Gastrocnemius medialis (tissue), 4 donors: ENCODE measurements around the gene RAET1E. TPM values are rescaled to one million over a fixed set of nuclear protein-coding genes. Genes with fewer than 3 reads are reported as not detected.

Experiments
- ATAC-seq, 2 donors: fragments of 150-250 bp; one replicate each; pipeline ENCODE4 v1.9.1; 2016
- DNase-seq, 2 donors: peaks; one replicate each; pipeline ENCODE4 v3.0.0-alpha.2; 2019
- H3K27ac ChIP-seq, 4 donors: fragments of 200-600 bp; sonication (generic); 1 replicate in 1 of 4; 2 replicates in 3 of 4; pipeline ENCODE4 v1.5.1; 2016 to 2018; ENCODE audit warnings: mild to moderate bottlenecking in 2 of 4, moderate library complexity in 1 of 4
- H3K27me3 ChIP-seq, 3 donors: fragments of 200-600 bp; sonication (generic) in 2 of 3; 1 replicate in 1 of 3; 2 replicates in 2 of 3; pipeline versions ENCODE4 v1.5.1 to v1.6.0; 2016 to 2019; ENCODE audit warnings: mild to moderate bottlenecking in 1 of 3, moderate library complexity in 1 of 3
- H3K36me3 ChIP-seq, 2 donors: fragments of 200-600 bp; sonication (generic) in 1 of 2; one replicate each; pipeline ENCODE4 v1.5.1; 2017 to 2018
- H3K4me1 ChIP-seq, 2 donors: fragments of 200-600 bp; sonication (generic) in 1 of 2; one replicate each; pipeline ENCODE4 v1.5.1; 2016 to 2017; ENCODE audit warnings: mild to moderate bottlenecking in 2 of 2
- H3K4me3 ChIP-seq, 4 donors: fragments of 200-600 bp; sonication (generic) in 3 of 4; 1 replicate in 1 of 4; 2 replicates in 3 of 4; pipeline ENCODE4 v1.5.1; 2016 to 2019; ENCODE audit warnings: mild to moderate bottlenecking in 2 of 4
- H3K9me3 ChIP-seq, 3 donors: fragments of 200-600 bp; sonication (generic) in 2 of 3; 1 replicate in 1 of 3; 2 replicates in 2 of 3; pipeline ENCODE4 v1.5.1; 2016 to 2019
- CTCF ChIP-seq, 5 experiments: fragments of 450-650 bp in 3 of 5; fragments of 200-600 bp in 2 of 5; sonication (generic) in 2 of 5; IDR thresholded peaks in 4 of 5; conservative IDR thresholded peaks in 1 of 5; 1 replicate in 4 of 5; 2 replicates in 1 of 5; pipeline ENCODE4 v1.5.1; 2016 to 2019; ENCODE audit warnings: antibody characterized with exemption in 5 of 5, mild to moderate bottlenecking in 3 of 5, moderate library complexity in 3 of 5
- POLR2A ChIP-seq, 2 donors: fragments of 450-650 bp; IDR thresholded peaks; one replicate each; pipeline ENCODE4 v1.6.1; 2017; ENCODE audit warnings: antibody characterized with exemption in 2 of 2, mild to moderate bottlenecking in 2 of 2, moderate library complexity in 2 of 2
- in situ Hi-C, 4 donors: fragments of 200-750 bp; cut with MboI; loops; one replicate each; pipeline versions ENCODE4 v1.15.0 to v1.8.0; 2017; ENCODE audit warnings: low sequenced_read_pairs in 4 of 4
- intact Hi-C: fragments of 100-400 bp; cut with DNase I; formaldehyde crosslinking; loops from one replicate; pipeline ENCODE4 v1.15.1; 2023; ENCODE audit warnings: low total_unique reads
- total RNA-seq, 4 donors: library from RNA; depleted of rRNA; stranded (reverse); fragments of >200 nt; gene quantifications; one replicate each; pipeline versions ENCODE4 v1.1.0 to v1.2.3, GENCODE V29; 2016

RAET1E gene
- total RNA-seq, 4 donors from 2014 or later, result 3.9 TPM; not detected in 3

DNA sequence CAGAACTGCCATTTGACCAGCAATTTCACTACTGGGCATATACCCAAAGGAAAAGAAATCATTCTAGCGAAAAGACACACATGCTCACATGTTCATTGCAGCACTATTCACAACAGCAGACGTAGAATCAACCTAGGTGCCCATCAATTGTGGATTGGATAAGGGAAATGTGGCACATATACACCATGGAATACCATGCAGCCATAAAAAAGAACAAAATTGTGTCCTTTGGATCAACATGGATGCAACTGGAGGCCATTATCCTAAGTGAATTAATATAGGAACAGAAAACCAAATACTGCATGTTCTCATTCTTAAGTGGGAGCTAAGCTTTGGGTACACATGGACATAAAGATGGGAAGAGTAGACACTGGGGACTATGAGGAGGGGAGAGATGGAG is 16.1 kb downstream of the RAET1E start:
- Histone ChIP-seq H3K27me3 (no peaks in the 10 kb centered on the region), H3K9me3 (no peaks in the 10 kb centered on the region), H3K27ac (no peak overlapping the region), H3K36me3 (no peaks in the 10 kb centered on the region), H3K4me1 (no peaks in the 10 kb centered on the region), H3K4me3 (no peak overlapping the region)
- ATAC-seq (no peak), DNase-seq (no peak)
- intact Hi-C loops (no loop called here), in situ Hi-C loops (no loop called here)
- TF ChIP-seq POLR2A (IDR thresholded peaks at IDR 0.05) (no peak), CTCF (IDR thresholded peaks at IDR 0.05 in 4 of 5, conservative IDR thresholded peaks at IDR 0.05 in 1 of 5) (no peak)

- Histone ChIP-seq H3K4me3 (no peak overlapping the region), H3K36me3 (no peaks in the 10 kb centered on the region), H3K27ac (no peak overlapping the region), H3K9me3 (no peaks in the 10 kb centered on the region), H3K27me3 (no peaks in the 10 kb centered on the region), H3K4me1 (no peaks in the 10 kb centered on the region)
- no peak for ATAC-seq
- intact Hi-C loops (no loop called here), in situ Hi-C loops (no loop called here)
- no peak for DNase-seq
- no peak for TF ChIP-seq POLR2A (IDR thresholded peaks at IDR 0.05)
These were observed 16.7 kb downstream of the RAET1E start for GRCh38 chr6:149881066-149881766.

DNA sequence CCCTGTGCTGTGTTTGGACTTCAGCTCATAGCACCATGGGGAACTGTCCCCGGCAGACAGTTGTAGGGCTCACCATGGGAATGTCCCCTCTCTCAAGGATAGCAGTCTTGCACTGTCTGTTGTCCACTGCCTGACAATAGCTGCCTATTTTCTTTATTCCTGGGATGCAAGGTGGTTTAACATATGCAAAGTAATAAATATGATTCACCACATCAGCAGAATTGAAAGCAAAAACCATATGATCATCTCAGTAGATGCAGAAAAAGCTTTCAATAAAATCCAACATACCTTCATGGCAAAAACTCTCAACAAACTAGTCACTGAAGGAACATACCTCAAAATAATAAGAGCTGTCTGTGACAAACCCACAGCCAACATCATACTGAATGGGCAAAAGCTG is 20.3 kb downstream of the RAET1E start:
- in situ Hi-C loops, result no loop called here
- H3K9me3 ChIP-seq, result no peaks in the 10 kb centered on the region
- no peak overlapping the region for H3K4me3 ChIP-seq
- no peaks in the 10 kb centered on the region for H3K27me3 ChIP-seq
- no peak for ATAC-seq
- H3K4me1 ChIP-seq, result no peaks in the 10 kb centered on the region
- no peak for TF ChIP-seq CTCF (IDR thresholded peaks at IDR 0.05 in 4 of 5, conservative IDR thresholded peaks at IDR 0.05 in 1 of 5)
- no peak for TF ChIP-seq POLR2A (IDR thresholded peaks at IDR 0.05)
- no peak overlapping the region for H3K27ac ChIP-seq
- intact Hi-C loops, result no loop called here
- no peaks in the 10 kb centered on the region for H3K36me3 ChIP-seq
- no peak for DNase-seq

DNA sequence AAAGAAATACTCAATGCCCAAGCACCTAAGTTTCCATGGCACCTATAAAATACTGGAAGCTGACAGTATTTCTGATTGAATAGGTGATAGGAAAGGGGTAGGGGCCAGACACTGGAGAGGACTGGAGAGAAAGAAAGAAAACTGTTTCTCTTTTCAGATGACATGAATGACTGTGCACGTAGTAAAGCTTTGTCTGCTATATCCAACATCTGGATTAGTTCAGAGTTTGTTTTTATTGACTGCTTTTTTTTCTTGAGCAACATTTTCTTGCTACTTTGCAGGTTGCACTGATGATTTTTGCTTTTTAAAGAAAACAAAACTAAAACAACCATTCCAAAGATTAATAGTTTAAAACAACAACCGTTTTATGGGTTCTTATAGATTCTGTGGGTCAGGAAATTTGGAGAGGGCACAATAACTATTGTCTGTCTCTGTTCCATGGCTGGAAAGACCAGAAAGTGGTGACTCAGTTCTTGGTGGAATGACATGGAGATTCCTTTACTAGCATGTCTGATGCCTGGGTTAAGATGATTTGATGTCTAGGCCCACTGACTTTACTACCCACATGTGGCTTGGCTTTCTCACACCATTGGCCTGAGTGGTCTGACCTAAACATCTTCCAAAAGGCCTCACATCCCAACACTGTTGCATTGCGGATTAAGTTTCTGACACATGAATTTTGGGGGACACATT is 21.5 kb downstream of the RAET1E start:
- no peak overlapping the region for H3K27ac ChIP-seq
- H3K4me1 ChIP-seq, result no peaks in the 10 kb centered on the region
- TF ChIP-seq POLR2A (IDR thresholded peaks at IDR 0.05) (no peak), CTCF (IDR thresholded peaks at IDR 0.05 in 4 of 5, conservative IDR thresholded peaks at IDR 0.05 in 1 of 5) (no peak)
- ATAC-seq (no peak), DNase-seq (no peak)
- no peaks in the 10 kb centered on the region for H3K27me3 ChIP-seq
- in situ Hi-C loops (no loop called here), intact Hi-C loops (no loop called here)
- H3K36me3 ChIP-seq, result no peaks in the 10 kb centered on the region
- H3K4me3 ChIP-seq, result no peak overlapping the region
- H3K9me3 ChIP-seq, result no peaks in the 10 kb centered on the region

GRCh38 chr6:149872233-149872632 is 25.7 kb downstream of the RAET1E start:
- DNase-seq (no peak), ATAC-seq (no peak)
- Histone ChIP-seq H3K27me3 (no peaks in the 10 kb centered on the region), H3K36me3 (no peaks in the 10 kb centered on the region), H3K4me3 (no peak overlapping the region), H3K4me1 (no peaks in the 10 kb centered on the region), H3K27ac (no peak overlapping the region), H3K9me3 (no peaks in the 10 kb centered on the region)
- TF ChIP-seq POLR2A (IDR thresholded peaks at IDR 0.05), result no peak
- TF ChIP-seq CTCF (IDR thresholded peaks at IDR 0.05 in 4 of 5, conservative IDR thresholded peaks at IDR 0.05 in 1 of 5), result no peak
- in situ Hi-C loops (no loop called here), intact Hi-C loops (no loop called here)
